ENCODE results near the gene RPA4. TPM values are rescaled to one million over a fixed set of nuclear protein-coding genes. Genes with fewer than 3 reads are reported as not detected.
"Not testable (repeated sequence)": the region's sequence is repeated elsewhere in the genome, so short reads cannot be mapped to it uniquely, and the experiment has no call there.

Gene RPA4
- total RNA-seq, 2 donors from 2014 or later, result 0.35 TPM; not detected in 1

GRCh38 chrX:96841325-96841724 lies 42.4 kb upstream of the RPA4 start:
- TF ChIP-seq, protein P1, sequence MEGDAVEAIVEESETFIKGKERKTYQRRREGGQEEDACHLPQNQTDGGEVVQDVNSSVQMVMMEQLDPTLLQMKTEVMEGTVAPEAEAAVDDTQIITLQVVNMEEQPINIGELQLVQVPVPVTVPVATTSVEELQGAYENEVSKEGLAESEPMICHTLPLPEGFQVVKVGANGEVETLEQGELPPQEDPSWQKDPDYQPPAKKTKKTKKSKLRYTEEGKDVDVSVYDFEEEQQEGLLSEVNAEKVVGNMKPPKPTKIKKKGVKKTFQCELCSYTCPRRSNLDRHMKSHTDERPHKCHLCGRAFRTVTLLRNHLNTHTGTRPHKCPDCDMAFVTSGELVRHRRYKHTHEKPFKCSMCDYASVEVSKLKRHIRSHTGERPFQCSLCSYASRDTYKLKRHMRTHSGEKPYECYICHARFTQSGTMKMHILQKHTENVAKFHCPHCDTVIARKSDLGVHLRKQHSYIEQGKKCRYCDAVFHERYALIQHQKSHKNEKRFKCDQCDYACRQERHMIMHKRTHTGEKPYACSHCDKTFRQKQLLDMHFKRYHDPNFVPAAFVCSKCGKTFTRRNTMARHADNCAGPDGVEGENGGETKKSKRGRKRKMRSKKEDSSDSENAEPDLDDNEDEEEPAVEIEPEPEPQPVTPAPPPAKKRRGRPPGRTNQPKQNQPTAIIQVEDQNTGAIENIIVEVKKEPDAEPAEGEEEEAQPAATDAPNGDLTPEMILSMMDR (IDR thresholded peaks at IDR 0.05), result no peak
- Histone ChIP-seq H3K9me3 (no peaks in the 10 kb centered on the region), H3K36me3 (no peaks in the 10 kb centered on the region), H3K4me3 (no peak overlapping the region), H3K4me1 (no peaks in the 10 kb centered on the region), H3K27ac (no peak overlapping the region), H3K27me3 (peaks cover 0 to 3% of the 10 kb centered on the region in 2 donors)
- no peak for DNase-seq (ENCODE audit: low spot score)

DNA sequence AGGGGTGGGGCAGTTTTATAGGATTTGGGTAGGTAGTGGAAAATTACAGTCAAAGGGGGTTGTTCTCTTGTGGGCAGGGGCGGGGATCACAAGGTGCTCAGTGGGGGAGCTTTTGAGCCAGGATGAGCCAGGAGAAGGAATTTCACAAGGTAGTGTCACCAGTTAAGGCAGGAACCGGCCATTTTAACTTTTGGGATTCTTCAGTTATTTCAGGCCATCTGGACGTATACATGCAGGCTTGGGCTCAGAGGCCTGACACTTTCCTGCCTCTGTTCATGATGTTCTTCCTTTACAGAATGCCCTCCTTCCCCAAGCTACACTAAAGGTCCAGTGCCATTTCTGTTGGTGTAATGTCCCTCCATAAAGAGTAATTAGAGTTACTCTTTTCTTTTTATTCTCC lies 41.8 kb upstream of the RPA4 start:
- not testable (repeated sequence) for DNase-seq (ENCODE audit: low spot score); H3K4me3 ChIP-seq; H3K36me3 ChIP-seq; H3K27me3 ChIP-seq; H3K4me1 ChIP-seq; H3K9me3 ChIP-seq; H3K27ac ChIP-seq

GRCh38 chrX:96843566-96843965 lies 40.1 kb upstream of the RPA4 start:
- peaks cover 0 to 3% of the 10 kb centered on the region in 2 donors for H3K27me3 ChIP-seq
- H3K27ac ChIP-seq, result no peak overlapping the region
- no peak overlapping the region for H3K4me3 ChIP-seq
- H3K9me3 ChIP-seq, result no peaks in the 10 kb centered on the region
- TF ChIP-seq, protein P1 (IDR thresholded peaks at IDR 0.05), result peak in 1 of 2 donors; percentile 38
- H3K36me3 ChIP-seq, result no peaks in the 10 kb centered on the region
- no peaks in the 10 kb centered on the region for H3K4me1 ChIP-seq
- no peak for DNase-seq (ENCODE audit: low spot score)

DNA sequence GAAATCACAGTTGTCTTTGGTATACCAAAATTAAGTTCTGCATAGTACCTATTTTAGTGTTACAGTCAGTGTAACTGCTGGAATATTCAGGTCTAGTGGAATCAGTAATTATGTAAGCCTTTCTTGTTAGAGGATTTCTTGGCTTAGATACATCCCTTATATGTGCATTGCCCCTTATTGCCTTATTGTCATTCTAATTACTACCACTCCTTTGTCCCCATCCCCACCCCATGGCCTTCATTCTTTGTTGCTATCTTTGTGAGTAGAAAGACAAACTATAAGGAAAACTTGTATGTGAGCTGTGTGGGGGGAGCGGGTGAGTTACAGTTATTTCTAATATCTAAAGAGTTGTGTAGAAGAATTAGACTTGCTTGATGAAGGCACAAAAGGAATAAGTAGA lies 36.9 kb upstream of the RPA4 start:
- no peaks in the 10 kb centered on the region for H3K36me3 ChIP-seq
- H3K27ac ChIP-seq, result no peak overlapping the region
- H3K4me1 ChIP-seq, result no peaks in the 10 kb centered on the region
- no peak for DNase-seq (ENCODE audit: low spot score)
- H3K4me3 ChIP-seq, result no peak overlapping the region
- TF ChIP-seq, protein P1 (IDR thresholded peaks at IDR 0.05), result no peak
- H3K27me3 ChIP-seq, result no peaks in the 10 kb centered on the region
- H3K9me3 ChIP-seq, result no peaks in the 10 kb centered on the region

DNA sequence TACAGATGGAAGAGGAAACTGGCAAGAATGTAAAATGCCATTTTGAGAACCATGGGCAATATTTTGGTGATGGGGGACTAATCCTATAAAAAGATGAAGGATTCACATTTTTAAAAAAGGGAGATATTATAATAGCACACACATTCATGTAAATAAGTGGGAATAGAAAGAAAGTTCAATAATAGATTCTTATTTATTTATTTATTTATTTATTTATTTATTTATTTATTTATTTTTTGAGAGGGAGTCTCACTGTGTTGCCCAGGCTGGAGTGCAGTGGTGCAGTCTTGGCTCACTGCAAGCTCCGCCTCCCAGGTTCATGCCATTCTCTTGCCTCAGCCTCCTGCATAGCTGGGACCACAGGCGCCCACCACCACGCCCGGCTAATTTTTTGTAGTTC lies 24.3 kb upstream of the RPA4 start:
- not testable (repeated sequence) for H3K27me3 ChIP-seq; H3K27ac ChIP-seq; H3K36me3 ChIP-seq; H3K4me3 ChIP-seq; H3K4me1 ChIP-seq; DNase-seq (ENCODE audit: low spot score); H3K9me3 ChIP-seq

GRCh38 chrX:96861218-96861617 lies 22.5 kb upstream of the RPA4 start:
- Histone ChIP-seq H3K4me1 (no peaks in the 10 kb centered on the region), H3K27ac (no peak overlapping the region), H3K4me3 (no peak overlapping the region), H3K36me3 (no peaks in the 10 kb centered on the region), H3K9me3 (no peaks in the 10 kb centered on the region), H3K27me3 (no peaks in the 10 kb centered on the region)
- no peak for DNase-seq (ENCODE audit: low spot score)
- TF ChIP-seq, protein P1 (IDR thresholded peaks at IDR 0.05), result no peak

- no peak overlapping the region for H3K27ac ChIP-seq
- TF ChIP-seq, protein P1 (IDR thresholded peaks at IDR 0.05), result no peak
- no peaks in the 10 kb centered on the region for H3K36me3 ChIP-seq
- H3K4me1 ChIP-seq, result no peaks in the 10 kb centered on the region
- no peaks in the 10 kb centered on the region for H3K9me3 ChIP-seq
- H3K27me3 ChIP-seq, result no peaks in the 10 kb centered on the region
- no peak overlapping the region for H3K4me3 ChIP-seq
- DNase-seq (ENCODE audit: low spot score), result no peak
Measured at GRCh38 chrX:96861661-96862060, 22.0 kb upstream of the RPA4 start.

Measured in right atrium auricular region (tissue), 2 donors.